HG02840 (cell line): Measurements from ENCODE around the gene EIF2S3B.
A peak's percentile ranks its signal among the peaks of the same experiment; 100 is the strongest.
"Not testable (repeated sequence)": the region's sequence is repeated elsewhere in the genome, so short reads cannot be mapped to it uniquely, and the experiment has no call there.

ENCODE experiments used
- ATAC-seq: cut with Tn5 transposase; IDR thresholded peaks from one replicate; pipeline ENCODE4 v1.9.1; 2021; ENCODE audit warnings: mild to moderate bottlenecking, moderate library complexity, moderate number of reproducible peaks; ENCODE audit not compliant: unreplicated experiment, low FRiP score

Gene EIF2S3B

GRCh38 chr12:10505620-10506019, at the start of gene EIF2S3B:
Gene EIF2S3B, plus strand, starts transcription at chr12:10505890. Its CDS starts 13 bp downstream, at chr12:10505903.
- ATAC-seq = no peak

GRCh38 chr12:10456856-10457255, 48.8 kb upstream of the EIF2S3B start:
- ATAC-seq = no peak

GRCh38 chr12:10457760-10458159, 47.9 kb upstream of the EIF2S3B start:
- no peak for ATAC-seq

- ATAC-seq = no peak
These were observed 39.4 kb upstream of the EIF2S3B start for GRCh38 chr12:10466311-10466710.

- ATAC-seq = no peak
These were observed 36.0 kb upstream of the EIF2S3B start for GRCh38 chr12:10469701-10470100.

- not testable (repeated sequence) for ATAC-seq
These were observed 32.9 kb upstream of the EIF2S3B start for GRCh38 chr12:10472808-10473207.

- not testable (repeated sequence) for ATAC-seq
These were observed 23.8 kb upstream of the EIF2S3B start for GRCh38 chr12:10481901-10482300.

GRCh38 chr12:10487328-10487727, 18.4 kb upstream of the EIF2S3B start:
- not testable (repeated sequence) for ATAC-seq

GRCh38 chr12:10491766-10492165, 13.9 kb upstream of the EIF2S3B start:
- ATAC-seq = no peak

GRCh38 chr12:10497602-10498001, 8.1 kb upstream of the EIF2S3B start:
- no peak for ATAC-seq

GRCh38 chr12:10498042-10498441, 7.6 kb upstream of the EIF2S3B start:
- no peak for ATAC-seq

- ATAC-seq = no peak
These were observed 4.7 kb upstream of the EIF2S3B start for GRCh38 chr12:10501030-10501429.

GRCh38 chr12:10503460-10503859, 2.2 kb upstream of the EIF2S3B start:
- no peak for ATAC-seq

- no peak for ATAC-seq
These were observed 6.2 kb downstream of the EIF2S3B start for GRCh38 chr12:10511756-10512355.

- no peak for ATAC-seq
These were observed 7.1 kb downstream of the EIF2S3B start for GRCh38 chr12:10512798-10513197.

- ATAC-seq = no peak
These were observed 15.9 kb downstream of the EIF2S3B start for GRCh38 chr12:10521555-10521954.

GRCh38 chr12:10528174-10528953, 22.7 kb downstream of the EIF2S3B start:
- no peak for ATAC-seq

GRCh38 chr12:10529603-10530002, 23.9 kb downstream of the EIF2S3B start:
- no peak for ATAC-seq

- no peak for ATAC-seq
These were observed 32.0 kb downstream of the EIF2S3B start for GRCh38 chr12:10537721-10538120.

- peak; percentile 96 for ATAC-seq
These were observed 35.1 kb downstream of the EIF2S3B start for GRCh38 chr12:10540776-10541205.

GRCh38 chr12:10543499-10543898, 37.8 kb downstream of the EIF2S3B start:
- ATAC-seq = no peak

GRCh38 chr12:10551375-10551774, 45.7 kb downstream of the EIF2S3B start:
- ATAC-seq = no peak
